ENCODE measurements around the gene ARHGAP21.
"Not testable (repeated sequence)": the region's sequence is repeated elsewhere in the genome, so short reads cannot be mapped to it uniquely, and the experiment has no call there.

ARHGAP21 gene

GRCh38 chr10:24678757-24679156 is 44.9 kb downstream of the ARHGAP21 start:
- Histone ChIP-seq H3K9ac (ENCODE audit: low read depth, low read length) (no peak overlapping the region), H3K9me3 (ENCODE audit: control insufficient read depth, insufficient read depth, low read length) (no peaks in the 10 kb centered on the region), H3K4me1 (ENCODE audit: control insufficient read depth, insufficient read depth, low read length) (no peaks in the 10 kb centered on the region), H3K36me3 (ENCODE audit: control insufficient read depth, insufficient read depth, low read length) (no peaks in the 10 kb centered on the region), H3K4me3 (ENCODE audit: low read depth, low read length) (no peak overlapping the region), H3K27me3 (ENCODE audit: control insufficient read depth, insufficient read depth, low read length) (no peaks in the 10 kb centered on the region)

GRCh38 chr10:24674892-24675632 is 48.6 kb downstream of the ARHGAP21 start:
- no peaks in the 10 kb centered on the region for H3K36me3 ChIP-seq (ENCODE audit: control insufficient read depth, insufficient read depth, low read length)
- no peaks in the 10 kb centered on the region for H3K27me3 ChIP-seq (ENCODE audit: control insufficient read depth, insufficient read depth, low read length)
- no peaks in the 10 kb centered on the region for H3K4me1 ChIP-seq (ENCODE audit: control insufficient read depth, insufficient read depth, low read length)
- no peak overlapping the region for H3K4me3 ChIP-seq (ENCODE audit: low read depth, low read length)
- no peak overlapping the region for H3K9ac ChIP-seq (ENCODE audit: low read depth, low read length)
- H3K9me3 ChIP-seq (ENCODE audit: control insufficient read depth, insufficient read depth, low read length), result no peaks in the 10 kb centered on the region

GRCh38 chr10:24670964-24671670 is 52.6 kb downstream of the ARHGAP21 start:
- no peaks in the 10 kb centered on the region for H3K9me3 ChIP-seq (ENCODE audit: control insufficient read depth, insufficient read depth, low read length)

GRCh38 chr10:24669285-24669852 is 54.3 kb downstream of the ARHGAP21 start:
- Histone ChIP-seq H3K36me3 (ENCODE audit: control insufficient read depth, insufficient read depth, low read length) (no peaks in the 10 kb centered on the region), H3K4me1 (ENCODE audit: control insufficient read depth, insufficient read depth, low read length) (no peaks in the 10 kb centered on the region), H3K9me3 (ENCODE audit: control insufficient read depth, insufficient read depth, low read length) (no peaks in the 10 kb centered on the region), H3K4me3 (ENCODE audit: low read depth, low read length) (no peak overlapping the region), H3K9ac (ENCODE audit: low read depth, low read length) (no peak overlapping the region), H3K27me3 (ENCODE audit: control insufficient read depth, insufficient read depth, low read length) (no peaks in the 10 kb centered on the region)

More at GRCh38 chr10:24670964-24671670, 52.6 kb downstream of the ARHGAP21 start:
- Histone ChIP-seq H3K4me3 (ENCODE audit: low read depth, low read length) (no peak overlapping the region), H3K27me3 (ENCODE audit: control insufficient read depth, insufficient read depth, low read length) (no peaks in the 10 kb centered on the region), H3K9ac (ENCODE audit: low read depth, low read length) (no peak overlapping the region), H3K36me3 (ENCODE audit: control insufficient read depth, insufficient read depth, low read length) (no peaks in the 10 kb centered on the region), H3K4me1 (ENCODE audit: control insufficient read depth, insufficient read depth, low read length) (no peaks in the 10 kb centered on the region)

DNA sequence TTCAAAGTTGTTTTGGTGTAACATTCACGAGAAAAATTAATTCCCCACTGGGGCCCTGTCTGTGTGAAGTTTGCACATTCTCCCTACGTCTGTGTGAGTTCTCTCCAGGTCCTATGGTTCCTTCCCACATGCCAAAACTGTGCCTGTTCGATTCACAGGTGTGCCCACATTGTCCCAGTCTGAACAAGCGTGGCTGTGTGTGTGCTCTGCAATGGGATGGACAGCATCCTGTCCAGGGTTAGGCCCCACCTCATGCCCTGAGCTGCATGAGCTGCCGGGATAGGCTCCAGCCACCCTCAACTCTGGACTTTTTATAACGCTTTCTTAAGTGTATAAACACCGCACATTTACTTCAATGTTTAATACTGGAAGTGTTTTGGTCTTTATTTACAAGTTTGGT is 55.4 kb downstream of the ARHGAP21 start:
- Histone ChIP-seq H3K27me3 (ENCODE audit: control insufficient read depth, insufficient read depth, low read length) (no peaks in the 10 kb centered on the region), H3K36me3 (ENCODE audit: control insufficient read depth, insufficient read depth, low read length) (no peaks in the 10 kb centered on the region), H3K9me3 (ENCODE audit: control insufficient read depth, insufficient read depth, low read length) (no peaks in the 10 kb centered on the region), H3K4me1 (ENCODE audit: control insufficient read depth, insufficient read depth, low read length) (no peaks in the 10 kb centered on the region), H3K4me3 (ENCODE audit: low read depth, low read length) (no peak overlapping the region), H3K9ac (ENCODE audit: low read depth, low read length) (no peak overlapping the region)

- no peak overlapping the region for H3K4me3 ChIP-seq (ENCODE audit: low read depth, low read length)
- no peak overlapping the region for H3K9ac ChIP-seq (ENCODE audit: low read depth, low read length)
These were observed 58.7 kb downstream of the ARHGAP21 start for GRCh38 chr10:24664991-24665390.

GRCh38 chr10:24661376-24661775 is 62.3 kb downstream of the ARHGAP21 start:
- Histone ChIP-seq H3K9me3 (ENCODE audit: control insufficient read depth, insufficient read depth, low read length) (no peaks in the 10 kb centered on the region), H3K4me3 (ENCODE audit: low read depth, low read length) (no peak overlapping the region)

More at GRCh38 chr10:24664991-24665390, 58.7 kb downstream of the ARHGAP21 start:
- no peaks in the 10 kb centered on the region for H3K4me1 ChIP-seq (ENCODE audit: control insufficient read depth, insufficient read depth, low read length)
- H3K27me3 ChIP-seq (ENCODE audit: control insufficient read depth, insufficient read depth, low read length), result no peaks in the 10 kb centered on the region
- no peaks in the 10 kb centered on the region for H3K9me3 ChIP-seq (ENCODE audit: control insufficient read depth, insufficient read depth, low read length)
- H3K36me3 ChIP-seq (ENCODE audit: control insufficient read depth, insufficient read depth, low read length), result no peaks in the 10 kb centered on the region

DNA sequence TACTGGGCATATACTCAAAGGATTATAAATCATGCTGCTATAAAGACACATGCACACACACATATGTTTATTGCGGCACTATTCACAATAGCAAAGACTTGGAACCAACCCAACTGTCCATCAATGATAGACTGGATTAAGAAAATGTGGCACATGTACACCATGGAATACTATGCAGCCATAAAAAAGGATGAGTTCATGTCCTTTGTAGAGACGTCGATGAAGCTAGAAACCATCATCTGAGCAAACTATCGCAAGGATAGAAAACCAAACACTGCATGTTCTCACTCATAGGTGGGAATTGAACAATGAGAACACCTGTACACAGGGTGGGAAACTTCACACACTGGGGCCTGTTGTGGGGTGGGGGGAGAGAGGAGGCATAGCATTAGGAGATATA is 65.4 kb downstream of the ARHGAP21 start:
- H3K4me3 ChIP-seq (ENCODE audit: low read depth, low read length); H3K36me3 ChIP-seq (ENCODE audit: control insufficient read depth, insufficient read depth, low read length); H3K9me3 ChIP-seq (ENCODE audit: control insufficient read depth, insufficient read depth, low read length); H3K27me3 ChIP-seq (ENCODE audit: control insufficient read depth, insufficient read depth, low read length); H3K9ac ChIP-seq (ENCODE audit: low read depth, low read length); H3K4me1 ChIP-seq (ENCODE audit: control insufficient read depth, insufficient read depth, low read length): not testable (repeated sequence)

More at GRCh38 chr10:24661376-24661775, 62.3 kb downstream of the ARHGAP21 start:
- Histone ChIP-seq H3K36me3 (ENCODE audit: control insufficient read depth, insufficient read depth, low read length) (no peaks in the 10 kb centered on the region), H3K4me1 (ENCODE audit: control insufficient read depth, insufficient read depth, low read length) (no peaks in the 10 kb centered on the region), H3K9ac (ENCODE audit: low read depth, low read length) (no peak overlapping the region), H3K27me3 (ENCODE audit: control insufficient read depth, insufficient read depth, low read length) (no peaks in the 10 kb centered on the region)

DNA sequence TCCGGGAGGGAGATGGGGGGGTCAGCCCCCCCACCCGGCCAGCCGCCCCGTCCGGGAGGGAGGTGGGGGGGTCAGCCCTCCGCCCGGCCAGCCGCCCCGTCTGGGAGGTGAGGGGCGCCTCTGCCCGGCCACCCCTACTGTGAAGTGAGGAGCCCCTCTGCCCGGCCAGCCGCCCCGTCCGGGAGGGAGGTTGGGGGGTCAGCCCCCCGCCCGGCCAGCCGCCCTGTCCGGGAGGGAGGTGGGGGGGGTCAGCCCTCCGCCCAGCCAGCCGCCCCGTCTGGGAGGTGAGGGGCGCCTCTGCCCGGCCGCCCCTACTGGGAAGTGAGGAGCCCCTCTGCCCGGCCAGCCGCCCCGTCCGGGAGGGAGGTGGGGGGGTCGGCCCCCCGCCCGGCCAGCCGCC is 67.4 kb downstream of the ARHGAP21 start:
- H3K4me1 ChIP-seq (ENCODE audit: control insufficient read depth, insufficient read depth, low read length); H3K27me3 ChIP-seq (ENCODE audit: control insufficient read depth, insufficient read depth, low read length); H3K9ac ChIP-seq (ENCODE audit: low read depth, low read length); H3K4me3 ChIP-seq (ENCODE audit: low read depth, low read length); H3K9me3 ChIP-seq (ENCODE audit: control insufficient read depth, insufficient read depth, low read length); H3K36me3 ChIP-seq (ENCODE audit: control insufficient read depth, insufficient read depth, low read length): not testable (repeated sequence)

DNA sequence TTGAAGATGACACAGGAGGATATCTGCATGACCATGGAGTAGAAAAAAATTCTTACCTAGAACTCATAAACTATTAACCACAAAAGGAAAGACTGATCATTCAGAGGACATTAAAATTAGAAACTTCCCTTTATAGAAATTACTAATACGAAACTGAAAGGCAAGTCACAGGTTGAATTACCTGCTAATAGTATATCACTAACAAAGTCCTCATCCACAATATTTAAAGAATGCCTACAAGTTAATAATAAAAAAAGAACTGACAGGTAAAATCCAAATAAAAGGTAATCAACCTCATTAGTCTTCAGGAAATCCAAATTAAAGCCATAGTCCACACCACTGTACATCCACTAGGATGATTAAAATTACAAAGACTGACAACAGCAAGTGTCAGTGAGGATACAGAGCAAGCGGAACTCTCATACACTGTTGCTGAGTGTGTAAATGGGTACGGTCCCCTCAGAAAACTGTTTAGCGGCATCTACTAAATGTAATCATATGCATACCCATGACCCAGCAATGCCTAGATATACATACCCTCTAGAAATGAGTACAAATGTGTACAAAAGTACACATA is 71.2 kb downstream of the ARHGAP21 start:
- Histone ChIP-seq H3K4me3 (ENCODE audit: low read depth, low read length) (no peak overlapping the region), H3K4me1 (ENCODE audit: control insufficient read depth, insufficient read depth, low read length) (no peaks in the 10 kb centered on the region), H3K36me3 (ENCODE audit: control insufficient read depth, insufficient read depth, low read length) (no peaks in the 10 kb centered on the region), H3K9ac (ENCODE audit: low read depth, low read length) (no peak overlapping the region), H3K27me3 (ENCODE audit: control insufficient read depth, insufficient read depth, low read length) (no peaks in the 10 kb centered on the region), H3K9me3 (ENCODE audit: control insufficient read depth, insufficient read depth, low read length) (no peaks in the 10 kb centered on the region)

GRCh38 chr10:24651923-24652322 is 71.8 kb downstream of the ARHGAP21 start:
- Histone ChIP-seq H3K36me3 (ENCODE audit: control insufficient read depth, insufficient read depth, low read length) (no peaks in the 10 kb centered on the region), H3K9me3 (ENCODE audit: control insufficient read depth, insufficient read depth, low read length) (no peaks in the 10 kb centered on the region), H3K4me3 (ENCODE audit: low read depth, low read length) (no peak overlapping the region), H3K4me1 (ENCODE audit: control insufficient read depth, insufficient read depth, low read length) (peaks cover 3% of the 10 kb centered on the region), H3K9ac (ENCODE audit: low read depth, low read length) (no peak overlapping the region), H3K27me3 (ENCODE audit: control insufficient read depth, insufficient read depth, low read length) (no peaks in the 10 kb centered on the region)
